HG03196 (cell line): ENCODE results near the gene GINS2.

Experiments used
- ATAC-seq: cut with Tn5 transposase; IDR thresholded peaks from one replicate; pipeline ENCODE4 v1.9.1; 2021; ENCODE audit not compliant: unreplicated experiment

GINS2 gene

GRCh38 chr16:85643631-85644030 is 45.1 kb downstream of the GINS2 start:
- ATAC-seq: no peak

GRCh38 chr16:85642762-85643358 is 45.9 kb downstream of the GINS2 start:
- ATAC-seq: no peak

GRCh38 chr16:85641776-85642176 is 47.0 kb downstream of the GINS2 start:
- no peak for ATAC-seq

GRCh38 chr16:85641305-85641704 is 47.4 kb downstream of the GINS2 start:
- ATAC-seq: no peak

- no peak for ATAC-seq
Measured at GRCh38 chr16:85640585-85640984, 48.2 kb downstream of the GINS2 start.

GRCh38 chr16:85640254-85640558 is 48.5 kb downstream of the GINS2 start:
- ATAC-seq: no peak

GRCh38 chr16:85639529-85640253 is 49.1 kb downstream of the GINS2 start:
- no peak for ATAC-seq

- no peak for ATAC-seq
Measured at GRCh38 chr16:85638695-85639409, 49.9 kb downstream of the GINS2 start.

- no peak for ATAC-seq
Measured at GRCh38 chr16:85637808-85638647, 50.7 kb downstream of the GINS2 start.

GRCh38 chr16:85637061-85637807 is 51.5 kb downstream of the GINS2 start:
- ATAC-seq: no peak

GRCh38 chr16:85636234-85636812 is 52.4 kb downstream of the GINS2 start:
- ATAC-seq: no peak

GRCh38 chr16:85635545-85636140 is 53.1 kb downstream of the GINS2 start:
- ATAC-seq: no peak

- no peak for ATAC-seq
Measured at GRCh38 chr16:85634747-85635544, 53.8 kb downstream of the GINS2 start.

GRCh38 chr16:85633888-85634287 is 54.9 kb downstream of the GINS2 start:
- no peak for ATAC-seq

GRCh38 chr16:85633438-85633743 is 55.4 kb downstream of the GINS2 start:
- no peak for ATAC-seq

GRCh38 chr16:85632709-85633437 is 55.9 kb downstream of the GINS2 start:
- no peak for ATAC-seq

- no peak for ATAC-seq
Measured at GRCh38 chr16:85631802-85632393, 56.9 kb downstream of the GINS2 start.

GRCh38 chr16:85631230-85631629 is 57.5 kb downstream of the GINS2 start:
- no peak for ATAC-seq
